Astrocyte (in vitro differentiated cells and primary cell): ENCODE data around the gene WBP1. TPM values are rescaled to one million over a fixed set of nuclear protein-coding genes. Genes with fewer than 3 reads are reported as not detected.

Experiments used
- DNase-seq: peaks from one replicate; pipeline ENCODE4 v3.0.0-alpha.2; 2010; ENCODE audit warnings: low read depth
- FAIRE-seq: peaks from 2 replicates; lab custom pipeline; 2011; peaks lifted over from hg19 to GRCh38; lab: Jason Lieb, UNC
- H2AFZ ChIP-seq: 2 replicates; pipeline ENCODE4 v1.6.0; 2012; ENCODE audit warnings: low read depth, low read length, inconsistent platforms
- H3K27ac ChIP-seq: 2 replicates; pipeline ENCODE4 v1.5.1; 2011; ENCODE audit warnings: low read depth, low read length, inconsistent platforms
- H3K27me3 ChIP-seq: 2 replicates; pipeline ENCODE4 v1.6.0; 2011; ENCODE audit warnings: low read length, inconsistent platforms; ENCODE audit not compliant: insufficient read depth
- H3K36me3 ChIP-seq: 2 replicates; pipeline ENCODE4 v1.5.1; 2011; ENCODE audit warnings: low read length, inconsistent platforms; ENCODE audit not compliant: insufficient read depth
- H3K4me1 ChIP-seq: 2 replicates; pipeline ENCODE4 v1.5.1; 2011; ENCODE audit warnings: low read length, inconsistent platforms; ENCODE audit not compliant: insufficient read depth
- H3K4me2 ChIP-seq: 2 replicates; pipeline ENCODE4 v1.6.0; 2012; ENCODE audit warnings: low read length, inconsistent platforms
- H3K4me3 ChIP-seq: 2 replicates; pipeline ENCODE4 v1.5.1; 2011; ENCODE audit warnings: low read depth, mild to moderate bottlenecking, low read length, inconsistent platforms; ENCODE audit not compliant: insufficient read depth
- H3K79me2 ChIP-seq: 2 replicates; pipeline ENCODE4 v1.6.0; 2012; ENCODE audit warnings: mild to moderate bottlenecking, low read length, inconsistent platforms; ENCODE audit not compliant: insufficient read depth
- H3K9ac ChIP-seq: 2 replicates; pipeline ENCODE4 v1.6.0; 2012; ENCODE audit warnings: mild to moderate bottlenecking, low read length, inconsistent platforms
- H3K9me3 ChIP-seq: 2 replicates; pipeline ENCODE4 v1.5.1; 2012; ENCODE audit warnings: low read depth, mild to moderate bottlenecking, low read length, inconsistent platforms; ENCODE audit not compliant: insufficient read depth
- H4K20me1 ChIP-seq: 2 replicates; pipeline ENCODE4 v1.6.0; 2012; ENCODE audit warnings: low read length, inconsistent platforms; ENCODE audit not compliant: insufficient read depth
- H3K27ac Mint-ChIP-seq: one replicate; pipeline ENCODE4 v1.8.0; 2021; ENCODE audit warnings: mild to moderate bottlenecking, mixed read lengths; ENCODE audit not compliant: unreplicated experiment
- H3K27me3 Mint-ChIP-seq: one replicate; pipeline ENCODE4 v1.8.0; 2021; ENCODE audit warnings: low read depth, mixed read lengths; ENCODE audit not compliant: unreplicated experiment
- H3K36me3 Mint-ChIP-seq: one replicate; pipeline ENCODE4 v1.8.0; 2021; ENCODE audit warnings: low read depth, mixed read lengths; ENCODE audit not compliant: unreplicated experiment
- H3K4me1 Mint-ChIP-seq: one replicate; pipeline ENCODE4 v1.8.0; 2021; ENCODE audit warnings: low read depth, mixed read lengths; ENCODE audit not compliant: unreplicated experiment
- H3K4me3 Mint-ChIP-seq: one replicate; pipeline ENCODE4 v1.8.0; 2021; ENCODE audit warnings: mild to moderate bottlenecking, moderate library complexity, mixed read lengths; ENCODE audit not compliant: unreplicated experiment
- H3K9me3 Mint-ChIP-seq: one replicate; pipeline ENCODE4 v1.8.0; 2021; ENCODE audit warnings: mild to moderate bottlenecking, mixed read lengths; ENCODE audit not compliant: unreplicated experiment
- EZH2 ChIP-seq: IDR thresholded peaks from 2 replicates; pipeline ENCODE4 v1.6.1; 2012; ENCODE audit warnings: mild to moderate bottlenecking, low read length, inconsistent platforms; ENCODE audit not compliant: insufficient read depth
- total RNA-seq: library from RNA; stranded (reverse); gene quantifications from 2 replicates; pipeline ENCODE4 v1.2.1, GENCODE V29; 2021
- TF ChIP-seq, protein P1 (sequence below): IDR thresholded peaks from 2 replicates; pipeline ENCODE4 v1.5.1; 2011; ENCODE audit warnings: low read depth, mild to moderate bottlenecking, inconsistent platforms, low read length, moderate library complexity; ENCODE audit not compliant: insufficient read depth

WBP1 gene
- total RNA-seq, 1 donor from 2014 or later: 56.4 TPM

DNA sequence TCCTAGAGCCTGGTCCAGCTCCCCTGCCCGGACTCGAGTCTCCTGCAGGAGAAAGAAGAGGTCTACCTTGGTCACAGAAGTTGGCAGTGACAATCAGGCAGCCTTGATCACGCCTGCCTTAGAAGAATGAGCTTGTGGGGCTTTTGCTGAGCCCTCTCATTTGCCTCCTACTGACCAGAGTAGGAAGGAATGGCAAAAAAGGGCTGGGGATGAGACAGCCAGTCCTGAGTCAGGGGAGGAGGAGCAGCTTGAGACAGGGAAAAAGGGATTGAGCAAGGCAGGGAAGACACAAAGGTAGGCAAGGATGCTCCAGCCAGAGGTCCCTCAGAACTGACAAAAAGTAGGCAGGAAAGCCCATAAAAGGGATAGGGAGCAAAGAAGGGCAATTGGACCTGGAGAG lies 30.7 kb upstream of the WBP1 start:
- Histone ChIP-seq H3K79me2 (no peaks in the 10 kb centered on the region), H3K9ac (no peak overlapping the region), H3K4me2 (no peak overlapping the region), H3K9me3 (no peaks in the 10 kb centered on the region), H4K20me1 (peaks cover 7% of the 10 kb centered on the region), H3K36me3 (peaks cover 18% of the 10 kb centered on the region), H3K27me3 (no peaks in the 10 kb centered on the region), H3K4me1 (peaks cover 17% of the 10 kb centered on the region), H3K27ac (no peak overlapping the region), H2AFZ (no peak overlapping the region), H3K4me3 (no peak overlapping the region)
- Mint-ChIP-seq H3K27me3 (no peaks in the 10 kb centered on the region), H3K27ac (peak overlapping the region; percentile 75), H3K4me3 (peak overlapping the region; percentile 60), H3K9me3 (no peaks in the 10 kb centered on the region), H3K36me3 (peaks cover 22% of the 10 kb centered on the region), H3K4me1 (peaks cover 27% of the 10 kb centered on the region)
- FAIRE-seq (no peak), DNase-seq (no peak)
- no peak for TF ChIP-seq EZH2
- TF ChIP-seq, protein P1, sequence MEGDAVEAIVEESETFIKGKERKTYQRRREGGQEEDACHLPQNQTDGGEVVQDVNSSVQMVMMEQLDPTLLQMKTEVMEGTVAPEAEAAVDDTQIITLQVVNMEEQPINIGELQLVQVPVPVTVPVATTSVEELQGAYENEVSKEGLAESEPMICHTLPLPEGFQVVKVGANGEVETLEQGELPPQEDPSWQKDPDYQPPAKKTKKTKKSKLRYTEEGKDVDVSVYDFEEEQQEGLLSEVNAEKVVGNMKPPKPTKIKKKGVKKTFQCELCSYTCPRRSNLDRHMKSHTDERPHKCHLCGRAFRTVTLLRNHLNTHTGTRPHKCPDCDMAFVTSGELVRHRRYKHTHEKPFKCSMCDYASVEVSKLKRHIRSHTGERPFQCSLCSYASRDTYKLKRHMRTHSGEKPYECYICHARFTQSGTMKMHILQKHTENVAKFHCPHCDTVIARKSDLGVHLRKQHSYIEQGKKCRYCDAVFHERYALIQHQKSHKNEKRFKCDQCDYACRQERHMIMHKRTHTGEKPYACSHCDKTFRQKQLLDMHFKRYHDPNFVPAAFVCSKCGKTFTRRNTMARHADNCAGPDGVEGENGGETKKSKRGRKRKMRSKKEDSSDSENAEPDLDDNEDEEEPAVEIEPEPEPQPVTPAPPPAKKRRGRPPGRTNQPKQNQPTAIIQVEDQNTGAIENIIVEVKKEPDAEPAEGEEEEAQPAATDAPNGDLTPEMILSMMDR: no peak

DNA sequence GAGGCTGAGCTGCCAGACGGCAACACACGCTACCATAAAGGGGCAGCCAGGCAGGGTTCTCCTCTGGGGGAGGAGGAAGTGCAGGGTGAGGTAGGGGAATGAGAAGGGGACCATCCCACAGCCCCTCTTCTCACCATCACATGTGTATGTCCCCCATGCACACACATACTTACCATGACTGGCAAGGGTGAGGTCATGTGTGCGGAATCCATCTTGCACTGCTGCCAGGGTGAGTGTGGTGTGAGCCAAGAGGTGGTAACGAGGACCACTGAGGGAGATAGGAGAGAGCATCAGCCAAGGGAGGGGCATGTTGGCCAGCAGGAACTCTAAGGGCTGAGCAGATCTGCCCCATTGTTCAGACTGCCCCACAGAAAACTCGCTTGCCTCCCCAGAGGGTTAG lies 29.6 kb upstream of the WBP1 start:
- Histone ChIP-seq H3K27me3 (no peaks in the 10 kb centered on the region), H3K9me3 (no peaks in the 10 kb centered on the region), H3K9ac (no peak overlapping the region), H3K36me3 (peaks cover 18% of the 10 kb centered on the region), H2AFZ (no peak overlapping the region), H3K4me2 (no peak overlapping the region), H3K4me1 (peaks cover 17% of the 10 kb centered on the region), H3K27ac (no peak overlapping the region), H4K20me1 (peaks cover 7% of the 10 kb centered on the region), H3K79me2 (no peaks in the 10 kb centered on the region), H3K4me3 (no peak overlapping the region)
- TF ChIP-seq, protein P1: no peak
- no peak for TF ChIP-seq EZH2
- H3K36me3 Mint-ChIP-seq: peaks cover 22% of the 10 kb centered on the region
- peak overlapping the region; percentile 40 for H3K4me3 Mint-ChIP-seq
- no peak overlapping the region for H3K27ac Mint-ChIP-seq
- H3K4me1 Mint-ChIP-seq: peaks cover 23% of the 10 kb centered on the region
- DNase-seq (no peak), FAIRE-seq (no peak)
- H3K9me3 Mint-ChIP-seq: no peaks in the 10 kb centered on the region
- H3K27me3 Mint-ChIP-seq: no peaks in the 10 kb centered on the region
